Measurements from ENCODE around the gene EVPL. TPM values are rescaled to one million over a fixed set of nuclear protein-coding genes. Genes with fewer than 3 reads are reported as not detected.

EVPL gene
- total RNA-seq, 2 donors from 2014 or later: 0.30 to 0.71 TPM

GRCh38 chr17:76022973-76023899 lies 3.9 kb downstream of the EVPL start:
- Histone ChIP-seq H3K4me3 (no peak overlapping the region), H3K27ac (no peak overlapping the region), H3K4me1 (no peaks in the 10 kb centered on the region), H3K9me3 (no peaks in the 10 kb centered on the region), H3K36me3 (no peaks in the 10 kb centered on the region), H3K27me3 (no peaks in the 10 kb centered on the region)
- no peak for DNase-seq (ENCODE audit: low spot score)
- no peak for TF ChIP-seq CTCF (IDR thresholded peaks at IDR 0.05)

- Histone ChIP-seq H3K27ac (no peak overlapping the region), H3K9me3 (no peaks in the 10 kb centered on the region), H3K4me3 (no peak overlapping the region), H3K36me3 (no peaks in the 10 kb centered on the region), H3K4me1 (no peaks in the 10 kb centered on the region), H3K27me3 (no peaks in the 10 kb centered on the region)
- TF ChIP-seq CTCF (IDR thresholded peaks at IDR 0.05): no peak
- DNase-seq (ENCODE audit: low spot score): no peak
These were observed 4.8 kb downstream of the EVPL start for GRCh38 chr17:76022285-76022684.

GRCh38 chr17:76019833-76020467 lies 7.2 kb downstream of the EVPL start:
- Histone ChIP-seq H3K36me3 (no peaks in the 10 kb centered on the region), H3K4me1 (no peaks in the 10 kb centered on the region), H3K27ac (no peak overlapping the region), H3K4me3 (no peak overlapping the region), H3K9me3 (no peaks in the 10 kb centered on the region), H3K27me3 (no peaks in the 10 kb centered on the region)
- no peak for DNase-seq (ENCODE audit: low spot score)
- no peak for TF ChIP-seq CTCF (IDR thresholded peaks at IDR 0.05)

- H3K4me3 ChIP-seq: no peak overlapping the region
- DNase-seq (ENCODE audit: low spot score): no peak
These were observed 8.3 kb downstream of the EVPL start for GRCh38 chr17:76018801-76019200.

GRCh38 chr17:76018340-76018680 lies 8.8 kb downstream of the EVPL start:
- Histone ChIP-seq H3K4me3 (no peak overlapping the region), H3K27me3 (no peaks in the 10 kb centered on the region), H3K9me3 (no peaks in the 10 kb centered on the region), H3K4me1 (no peaks in the 10 kb centered on the region), H3K36me3 (no peaks in the 10 kb centered on the region), H3K27ac (no peak overlapping the region)
- no peak for TF ChIP-seq CTCF (IDR thresholded peaks at IDR 0.05)
- no peak for DNase-seq (ENCODE audit: low spot score)

More at GRCh38 chr17:76018801-76019200, 8.3 kb downstream of the EVPL start:
- no peak for TF ChIP-seq CTCF (IDR thresholded peaks at IDR 0.05)
- Histone ChIP-seq H3K9me3 (no peaks in the 10 kb centered on the region), H3K27me3 (no peaks in the 10 kb centered on the region), H3K4me1 (no peaks in the 10 kb centered on the region), H3K27ac (no peak overlapping the region), H3K36me3 (no peaks in the 10 kb centered on the region)
